Tibial nerve (tissue), 4 donors: Measurements from ENCODE around the gene NPAT. TPM values are rescaled to one million over a fixed set of nuclear protein-coding genes. Genes with fewer than 3 reads are reported as not detected.
A peak's percentile ranks its signal among the peaks of the same experiment; 100 is the strongest.

Source experiments
- DNase-seq, 2 donors: peaks; one replicate each; pipeline ENCODE4 v3.0.0-alpha.2; 2019; ENCODE audit warnings: low spot score in 2 of 2
- H3K27ac ChIP-seq, 4 donors: fragments of 200-600 bp; sonication (generic) in 3 of 4; one replicate each; pipeline ENCODE4 v1.5.1; 2017 to 2019; ENCODE audit warnings: mild to moderate bottlenecking in 1 of 4
- H3K27me3 ChIP-seq, 2 donors: fragments of 200-600 bp; sonication (generic) in 1 of 2; one replicate each; pipeline versions ENCODE4 v1.5.1 to v1.6.0; 2017 to 2019
- H3K36me3 ChIP-seq, 3 donors: fragments of 200-600 bp; sonication (generic); one replicate each; pipeline ENCODE4 v1.5.1; 2018 to 2019
- H3K4me1 ChIP-seq, 4 donors: fragments of 200-600 bp; sonication (generic) in 3 of 4; one replicate each; pipeline ENCODE4 v1.5.1; 2017 to 2019
- H3K4me3 ChIP-seq, 4 donors: fragments of 200-600 bp; sonication (generic) in 3 of 4; one replicate each; pipeline ENCODE4 v1.5.1; 2017 to 2019; ENCODE audit warnings: mild to moderate bottlenecking in 1 of 4, moderate library complexity in 1 of 4
- H3K9me3 ChIP-seq, 4 donors: fragments of 200-600 bp; sonication (generic) in 3 of 4; one replicate each; pipeline ENCODE4 v1.5.1; 2017 to 2019
- CTCF ChIP-seq, 5 experiments: fragments of 200-600 bp in 3 of 5; fragments of 450-650 bp in 2 of 5; sonication (generic) in 3 of 5; IDR thresholded peaks; one replicate each; pipeline ENCODE4 v1.5.1; 2016 to 2019; ENCODE audit warnings: antibody characterized with exemption in 5 of 5, mild to moderate bottlenecking in 3 of 5, moderate library complexity in 2 of 5
- EP300 ChIP-seq, 2 donors: sonication (generic); formaldehyde crosslinking; IDR thresholded peaks; one replicate each; pipeline ENCODE4 v1.6.1; 2017; ENCODE audit warnings: antibody characterized with exemption in 2 of 2, mild to moderate bottlenecking in 1 of 2
- POLR2A ChIP-seq, 2 donors: fragments of 450-650 bp; IDR thresholded peaks; one replicate each; pipeline ENCODE4 v1.6.1; 2017; ENCODE audit warnings: antibody characterized with exemption in 2 of 2, mild to moderate bottlenecking in 2 of 2, moderate library complexity in 2 of 2
- WGBS, 2 donors: methylation state at CpG; one replicate each; pipeline ENCODE4 v1.1.5; 2018; 5-methylcytosine and 5-hydroxymethylcytosine counted together
- small RNA-seq: library from RNA; depleted of rRNA; stranded (forward); fragments of <200 nt; gene quantifications from one replicate; pipeline ENCODE3, GENCODE V24; 2016
- total RNA-seq, 4 donors: library from RNA; depleted of rRNA; stranded (reverse); fragments of >200 nt; gene quantifications; one replicate each; pipeline ENCODE4 v1.1.0, GENCODE V29; 2016

NPAT gene
- total RNA-seq, 4 donors from 2014 or later = 12.6 to 16.1 (median 15.3) TPM

- H3K4me1 ChIP-seq = peaks cover 0 to 33% (median 16%) of the 10 kb centered on the region in 4 donors
- no peak overlapping the region for H3K4me3 ChIP-seq
- no peak for DNase-seq
- H3K27ac ChIP-seq = no peak overlapping the region
- TF ChIP-seq CTCF (IDR thresholded peaks at IDR 0.05) = peak; percentile 21 to 39 (median 32)
- TF ChIP-seq POLR2A (IDR thresholded peaks at IDR 0.05) = no peak
- TF ChIP-seq EP300 (IDR thresholded peaks at IDR 0.05) = no peak
- no peaks in the 10 kb centered on the region for H3K27me3 ChIP-seq
- no peaks in the 10 kb centered on the region for H3K36me3 ChIP-seq
- H3K9me3 ChIP-seq = no peaks in the 10 kb centered on the region
Observed at GRCh38 chr11:108117746-108118371, 104.6 kb downstream of the NPAT start.

- no peaks in the 10 kb centered on the region for H3K36me3 ChIP-seq
- peak overlapping the region; percentile 17 to 77 (median 59) for H3K27ac ChIP-seq
- no peak overlapping the region for H3K4me3 ChIP-seq
- 30 to 44% methylated on average over 5 of the region's 5 CpGs for WGBS, 2 donors
- DNase-seq = peak; percentile 86 to 93
- H3K27me3 ChIP-seq = no peaks in the 10 kb centered on the region
- peaks cover 0 to 18% (median 8%) of the 10 kb centered on the region in 4 donors for H3K4me1 ChIP-seq
- H3K9me3 ChIP-seq = no peaks in the 10 kb centered on the region
- TF ChIP-seq EP300 (IDR thresholded peaks at IDR 0.05) (peak in 1 of 2 donors; percentile 69), POLR2A (IDR thresholded peaks at IDR 0.05) (no peak)
Observed at GRCh38 chr11:108115500-108116140, 106.8 kb downstream of the NPAT start.

GRCh38 chr11:108112057-108112456 lies 110.4 kb downstream of the NPAT start:
- no peaks in the 10 kb centered on the region for H3K9me3 ChIP-seq
- H3K4me3 ChIP-seq = no peak overlapping the region
- H3K27ac ChIP-seq = no peak overlapping the region
- DNase-seq = no peak
- no peaks in the 10 kb centered on the region for H3K27me3 ChIP-seq
- H3K4me1 ChIP-seq = peaks cover 0 to 17% (median 8%) of the 10 kb centered on the region in 4 donors
- H3K36me3 ChIP-seq = no peaks in the 10 kb centered on the region
- WGBS, 2 donors = 91 to 92% methylated on average over 2 of the region's 2 CpGs
- no peak for TF ChIP-seq POLR2A (IDR thresholded peaks at IDR 0.05)
- TF ChIP-seq EP300 (IDR thresholded peaks at IDR 0.05) = no peak

- Histone ChIP-seq H3K27me3 (no peaks in the 10 kb centered on the region), H3K36me3 (peaks cover 0 to under 1% (median 0%) of the 10 kb centered on the region in 3 donors), H3K9me3 (no peaks in the 10 kb centered on the region), H3K27ac (no peak overlapping the region), H3K4me3 (no peak overlapping the region), H3K4me1 (peaks cover 0 to 13% (median 7%) of the 10 kb centered on the region in 4 donors)
- no peak for TF ChIP-seq POLR2A (IDR thresholded peaks at IDR 0.05)
- TF ChIP-seq EP300 (IDR thresholded peaks at IDR 0.05) = no peak
- TF ChIP-seq CTCF (IDR thresholded peaks at IDR 0.05) = no peak
- no peak for DNase-seq
- 91 to 95% methylated on average over 4 of the region's 4 CpGs for WGBS, 2 donors
Observed at GRCh38 chr11:108111126-108111525, 111.3 kb downstream of the NPAT start.

Small RNA genes lying within 50 kb of the gene (small RNA-seq; reads per million reads assigned to genes)
- gene RF00019 = not detected

Other genes with a start within 250 kb of the NPAT start
- gene CUL5, start 213.7 kb downstream of the NPAT start, total RNA-seq = 10 to 100 TPM; 25.3 to 41.1 (median 32.3) TPM
- gene ACAT1, start 101.1 kb downstream of the NPAT start, total RNA-seq = 100 to 1,000 TPM in 3 of 4 donors, 10 to 100 TPM in 1; 66.3 to 148 (median 121) TPM
- gene ATM, start 429 bp upstream of the NPAT start, total RNA-seq = 100 to 1,000 TPM; 107 to 120 (median 109) TPM
- gene C11orf65, start 244.9 kb upstream of the NPAT start, total RNA-seq = 1 to 10 TPM in 1 of 4 donors, under 1 TPM in 2, not detected in 1; 0.59 to 3.7 (median 0.84) TPM